ENCODE measurements around the gene ZFP1. TPM values are rescaled to one million over a fixed set of nuclear protein-coding genes. Genes with fewer than 3 reads are reported as not detected.
"Not testable (repeated sequence)": the region's sequence is repeated elsewhere in the genome, so short reads cannot be mapped to it uniquely, and the experiment has no call there.

ZFP1 gene
- polyA plus RNA-seq, 3 donors, result 20.5 to 28.2 (median 25.4) TPM

- not testable (repeated sequence) for DNase-seq (ENCODE audit: extremely low read depth in 1 of 11, low read depth in 9 of 11, low spot score in 4 of 11)
Observed at GRCh38 chr16:75209514-75209913, 61.2 kb downstream of the ZFP1 start.

- DNase-seq (ENCODE audit: extremely low read depth in 1 of 11, low read depth in 9 of 11, low spot score in 4 of 11), result no peak
Observed at GRCh38 chr16:75209944-75210343, 61.6 kb downstream of the ZFP1 start.

GRCh38 chr16:75211286-75211685, 63.0 kb downstream of the ZFP1 start:
- DNase-seq (ENCODE audit: extremely low read depth in 1 of 11, low read depth in 9 of 11, low spot score in 4 of 11), result not testable (repeated sequence)

GRCh38 chr16:75216127-75216526, 67.8 kb downstream of the ZFP1 start:
- DNase-seq (ENCODE audit: extremely low read depth in 1 of 11, low read depth in 9 of 11, low spot score in 4 of 11), result no peak

- DNase-seq (ENCODE audit: extremely low read depth in 1 of 11, low read depth in 9 of 11, low spot score in 4 of 11), result no peak
Observed at GRCh38 chr16:75216576-75216975, 68.3 kb downstream of the ZFP1 start.

GRCh38 chr16:75217389-75217851, 69.1 kb downstream of the ZFP1 start:
- no peak for DNase-seq (ENCODE audit: extremely low read depth in 1 of 11, low read depth in 9 of 11, low spot score in 4 of 11)

- DNase-seq (ENCODE audit: extremely low read depth in 1 of 11, low read depth in 9 of 11, low spot score in 4 of 11), result no peak
Observed at GRCh38 chr16:75218256-75219076, 70.1 kb downstream of the ZFP1 start, which contains the start of gene CTRB1. Gene CTRB1 (plus strand): TSS chr16:75218988. CDS start chr16:75219008, 20 bp downstream.

- no peak for DNase-seq (ENCODE audit: extremely low read depth in 1 of 11, low read depth in 9 of 11, low spot score in 4 of 11)
Observed at GRCh38 chr16:75219088-75219487, 70.8 kb downstream of the ZFP1 start.

- no peak for DNase-seq (ENCODE audit: extremely low read depth in 1 of 11, low read depth in 9 of 11, low spot score in 4 of 11)
Observed at GRCh38 chr16:75219838-75220237, 71.5 kb downstream of the ZFP1 start.

Other genes with a start within 250 kb of the ZFP1 start
- gene WDR59, start 163.4 kb upstream of the ZFP1 start, polyA plus RNA-seq (ENCODE audit: insufficient read length in 3 of 3), result 100 to 1,000 TPM in 1 of 3 donors, 10 to 100 TPM in 2; 81.2 to 127 (median 84.4) TPM
- gene ZNRF1, start 149.5 kb upstream of the ZFP1 start, polyA plus RNA-seq (ENCODE audit: insufficient read length in 3 of 3), result 10 to 100 TPM; 29.2 to 35.0 (median 33.4) TPM
- gene LDHD, start 31.7 kb upstream of the ZFP1 start, polyA plus RNA-seq (ENCODE audit: insufficient read length in 3 of 3), result 1 to 10 TPM; 4.3 to 7.3 (median 6.8) TPM
- gene CTRB2, start 58.6 kb downstream of the ZFP1 start, polyA plus RNA-seq (ENCODE audit: insufficient read length in 3 of 3), result not detected
- under 1 TPM in 1 of 3 donors, not detected in 2; 0.11 TPM for gene CTRB1, start 70.5 kb downstream of the ZFP1 start, polyA plus RNA-seq (ENCODE audit: insufficient read length in 3 of 3)
- gene BCAR1, start 103.1 kb downstream of the ZFP1 start, polyA plus RNA-seq (ENCODE audit: insufficient read length in 3 of 3), result 10 to 100 TPM; 40.5 to 66.3 (median 63.9) TPM

All from renal cortex interstitium (tissue), 11 donors.